HUES6 (cell line): ENCODE measurements around the gene MAGEC3.

Experiments used
- H3K27ac ChIP-seq: 2 replicates; pipeline ENCODE4 v1.7.0; 2013; ENCODE audit warnings: low read depth, mild to moderate bottlenecking, low read length, inconsistent platforms
- H3K27me3 ChIP-seq: 2 replicates; pipeline ENCODE4 v1.6.1; 2013; ENCODE audit warnings: low read length; ENCODE audit not compliant: control insufficient read depth, insufficient read depth
- H3K36me3 ChIP-seq: 2 replicates; pipeline ENCODE4 v1.6.1; 2013; ENCODE audit warnings: low read length; ENCODE audit not compliant: control insufficient read depth, insufficient read depth
- H3K4me1 ChIP-seq: 2 replicates; pipeline ENCODE4 v1.6.1; 2013; ENCODE audit warnings: low read length; ENCODE audit not compliant: control insufficient read depth, insufficient read depth
- H3K4me3 ChIP-seq: 2 replicates; pipeline ENCODE4 v1.5.1; 2013; ENCODE audit warnings: low read depth, low read length
- H3K9ac ChIP-seq: one replicate; pipeline ENCODE4 v1.6.1; 2013; ENCODE audit warnings: mild to moderate bottlenecking, low read length
- H3K9me3 ChIP-seq: 2 replicates; pipeline ENCODE4 v1.6.1; 2013; ENCODE audit warnings: low read depth, low read length; ENCODE audit not compliant: control insufficient read depth, insufficient read depth

The MAGEC3 gene

GRCh38 chrX:141945426-141945825, 107.3 kb downstream of the MAGEC3 start:
- Histone ChIP-seq H3K4me3 (no peak overlapping the region), H3K36me3 (no peaks in the 10 kb centered on the region), H3K9ac (no peak overlapping the region), H3K9me3 (no peaks in the 10 kb centered on the region), H3K27me3 (no peaks in the 10 kb centered on the region), H3K4me1 (no peaks in the 10 kb centered on the region), H3K27ac (no peak overlapping the region)

GRCh38 chrX:141947350-141947749, 109.2 kb downstream of the MAGEC3 start:
- Histone ChIP-seq H3K9ac (no peak overlapping the region), H3K9me3 (no peaks in the 10 kb centered on the region), H3K36me3 (no peaks in the 10 kb centered on the region), H3K4me3 (no peak overlapping the region), H3K27ac (no peak overlapping the region), H3K4me1 (no peaks in the 10 kb centered on the region), H3K27me3 (no peaks in the 10 kb centered on the region)
